ENCODE data around the gene ACOX1.

GRCh38 chr17:76018340-76018680, 39.3 kb upstream of the ACOX1 start:
- TF ChIP-seq CTCF (IDR thresholded peaks at IDR 0.05 in 8 of 11, conservative IDR thresholded peaks at IDR 0.05 in 3 of 11) = no peak
- no peak for TF ChIP-seq POLR2A (IDR thresholded peaks at IDR 0.05)
- no peak for TF ChIP-seq POLR2AphosphoS5 (IDR thresholded peaks at IDR 0.05)

All from spleen (tissue), 7 donors.